Endothelial cell (in vitro differentiated cells): ENCODE results near the gene ELP4. TPM values are rescaled to one million over a fixed set of nuclear protein-coding genes. Genes with fewer than 3 reads are reported as not detected.
A peak's percentile ranks its signal among the peaks of the same experiment; 100 is the strongest.

Experiments
- DNase-seq: peaks from one replicate; pipeline ENCODE4 v3.0.0; 2021; ENCODE audit warnings: low spot score
- H3K27ac Mint-ChIP-seq: one replicate; pipeline ENCODE4 v1.8.0; 2021; ENCODE audit warnings: mixed read lengths, inconsistent platforms; ENCODE audit not compliant: unreplicated experiment
- H3K27me3 Mint-ChIP-seq: one replicate; pipeline ENCODE4 v1.8.0; 2021; ENCODE audit warnings: mild to moderate bottlenecking, moderate library complexity, mixed read lengths, inconsistent platforms; ENCODE audit not compliant: unreplicated experiment
- H3K36me3 Mint-ChIP-seq: one replicate; pipeline ENCODE4 v1.8.0; 2021; ENCODE audit warnings: mild to moderate bottlenecking, low read depth, mixed read lengths, inconsistent platforms; ENCODE audit not compliant: unreplicated experiment
- H3K4me1 Mint-ChIP-seq: one replicate; pipeline ENCODE4 v1.8.0; 2021; ENCODE audit warnings: mild to moderate bottlenecking, mixed read lengths, inconsistent platforms; ENCODE audit not compliant: unreplicated experiment
- H3K4me3 Mint-ChIP-seq: one replicate; pipeline ENCODE4 v1.8.0; 2021; ENCODE audit warnings: mild to moderate bottlenecking, mixed read lengths, inconsistent platforms; ENCODE audit not compliant: unreplicated experiment
- H3K9me3 Mint-ChIP-seq: one replicate; pipeline ENCODE4 v1.8.0; 2021; ENCODE audit warnings: mixed read lengths, inconsistent platforms; ENCODE audit not compliant: unreplicated experiment
- CTCF ChIP-seq: fragments of 200-600 bp; sonication (generic); IDR thresholded peaks from one replicate; pipeline ENCODE4 v1.5.0; 2021; ENCODE audit warnings: antibody characterized with exemption; ENCODE audit not compliant: unreplicated experiment
- total RNA-seq: library from RNA; stranded (reverse); fragmentation: NEBNext Ultra II Directional; extraction: Animal tissue kit (Norgen Biotek cat#: 25700); gene quantifications from one replicate; pipeline ENCODE4 v1.2.1, GENCODE V29; 2021; ENCODE audit not compliant: unreplicated experiment

The ELP4 gene
- total RNA-seq, 1 donor from 2014 or later: 9.5 TPM

- H3K36me3 Mint-ChIP-seq: no peaks in the 10 kb centered on the region
- H3K27me3 Mint-ChIP-seq: peaks cover 12% of the 10 kb centered on the region
- H3K9me3 Mint-ChIP-seq: no peaks in the 10 kb centered on the region
- no peak for DNase-seq
- TF ChIP-seq CTCF: no peak
- no peak overlapping the region for H3K4me3 Mint-ChIP-seq
- no peak overlapping the region for H3K27ac Mint-ChIP-seq
- H3K4me1 Mint-ChIP-seq: peaks cover 13% of the 10 kb centered on the region
These were observed 282.9 kb downstream of the ELP4 start for GRCh38 chr11:31792456-31792855.

- Mint-ChIP-seq H3K36me3 (no peaks in the 10 kb centered on the region), H3K4me3 (no peak overlapping the region), H3K27me3 (peaks cover 16% of the 10 kb centered on the region), H3K4me1 (peaks cover 17% of the 10 kb centered on the region), H3K27ac (no peak overlapping the region), H3K9me3 (no peaks in the 10 kb centered on the region)
- DNase-seq: no peak
- TF ChIP-seq CTCF: no peak
These were observed 283.7 kb downstream of the ELP4 start for GRCh38 chr11:31793264-31793663.

- no peaks in the 10 kb centered on the region for H3K9me3 Mint-ChIP-seq
- no peaks in the 10 kb centered on the region for H3K36me3 Mint-ChIP-seq
- H3K4me1 Mint-ChIP-seq: peaks cover 21% of the 10 kb centered on the region
- no peak overlapping the region for H3K27ac Mint-ChIP-seq
- no peak for DNase-seq
- TF ChIP-seq CTCF: no peak
- no peak overlapping the region for H3K4me3 Mint-ChIP-seq
- peaks cover 26% of the 10 kb centered on the region for H3K27me3 Mint-ChIP-seq
These were observed 285.0 kb downstream of the ELP4 start for GRCh38 chr11:31794548-31794947.

- no peak overlapping the region for H3K4me3 Mint-ChIP-seq
- H3K27ac Mint-ChIP-seq: no peak overlapping the region
- peaks cover 36% of the 10 kb centered on the region for H3K27me3 Mint-ChIP-seq
- DNase-seq: no peak
- no peaks in the 10 kb centered on the region for H3K9me3 Mint-ChIP-seq
- TF ChIP-seq CTCF: no peak
- peaks cover 29% of the 10 kb centered on the region for H3K4me1 Mint-ChIP-seq
- H3K36me3 Mint-ChIP-seq: no peaks in the 10 kb centered on the region
These were observed 286.3 kb downstream of the ELP4 start for GRCh38 chr11:31795706-31796498.

- Mint-ChIP-seq H3K4me1 (peaks cover 29% of the 10 kb centered on the region), H3K9me3 (no peaks in the 10 kb centered on the region), H3K4me3 (peak overlapping the region; percentile 19), H3K27me3 (peaks cover 43% of the 10 kb centered on the region), H3K36me3 (no peaks in the 10 kb centered on the region), H3K27ac (no peak overlapping the region)
- no peak for TF ChIP-seq CTCF
- DNase-seq: no peak
These were observed 287.1 kb downstream of the ELP4 start for GRCh38 chr11:31796499-31797189.
